K562 (cell line): ENCODE results near the gene P2RX3. TPM values are rescaled to one million over a fixed set of nuclear protein-coding genes. Genes with fewer than 3 reads are reported as not detected.

Experiments used
- ATAC-seq: fragments of 200-7000 bp; cut with Tn5 transposase; 3 replicates; pipeline ENCODE4 v1.9.1; 2020; ENCODE audit warnings: moderate library complexity
- BruUV-seq: library from RNA; stranded (reverse); fragments of 400-500 nt; replicated peaks from 2 replicates; lab custom pipeline; 2021; lab: Mats Ljungman, UMichigan
- CTCF ChIA-PET: fragments of 300-600 bp; formaldehyde crosslinking; extraction: SDS; loops from one replicate; lab custom pipeline; 2021; ENCODE audit warnings: low intra/inter-chr PET ratio; lab: Yijun Ruan, JAX
- POLR2A ChIA-PET: fragments of 300-600, 350-650 bp; sonication (Branson Sonifier 250); formaldehyde crosslinking; extraction: SDS; loops from one replicate; lab custom pipeline; 2021; ENCODE audit warnings: antibody characterized with exemption, inconsistent platforms; lab: Yijun Ruan, JAX
- DNase-seq, 4 experiments: peaks; one replicate each; pipeline versions ENCODE4 v3.0.0 to v3.0.0-alpha.2; 2011 to 2018; ENCODE audit warnings: low spot score in 3 of 4, mixed read lengths in 3 of 4; ENCODE audit errors: extremely low read depth in 1 of 4
- FAIRE-seq: peaks from 2 replicates; lab custom pipeline; 2011; peaks lifted over from hg19 to GRCh38; lab: Jason Lieb, UNC
- H2AFZ ChIP-seq: 2 replicates; pipeline ENCODE4 v1.6.0; 2011; ENCODE audit warnings: low read depth, low read length, control low read depth, inconsistent platforms
- H3K27ac ChIP-seq: fragments of 200-600 bp; 3 replicates; pipeline ENCODE4 v1.8.0; 2011; ENCODE audit warnings: low read depth, mild to moderate bottlenecking, control low read depth, inconsistent platforms, low read length, moderate library complexity, mixed read lengths; ENCODE audit errors: extremely low read depth
- H3K27me3 ChIP-seq, 2 experiments: fragments of 300-600 bp in 1 of 2; 2 replicates in 1 of 2; 3 replicates in 1 of 2; pipeline versions ENCODE4 v1.6.0 to v1.8.0; 2011; ENCODE audit warnings: inconsistent platforms in 2 of 2, low read length in 2 of 2, mild to moderate bottlenecking in 1 of 2, mixed read lengths in 1 of 2, moderate library complexity in 1 of 2; ENCODE audit not compliant: control insufficient read depth in 2 of 2, insufficient read depth in 2 of 2
- H3K36me3 ChIP-seq: fragments of 300-600 bp; 3 replicates; pipeline ENCODE4 v1.8.0; 2011; ENCODE audit warnings: mild to moderate bottlenecking, low read length, inconsistent platforms; ENCODE audit not compliant: control insufficient read depth, insufficient read depth
- H3K4me1 ChIP-seq, 2 experiments: fragments of 200-600 bp in 1 of 2; replicated peaks in 1 of 2; 2 replicates in 1 of 2; 3 replicates in 1 of 2; pipeline versions ENCODE4 v1.5.1 to v1.8.0; 2011; ENCODE audit warnings: inconsistent platforms in 2 of 2, low read length in 2 of 2, mild to moderate bottlenecking in 1 of 2, mixed read lengths in 1 of 2, moderate library complexity in 1 of 2; ENCODE audit not compliant: control insufficient read depth in 2 of 2, insufficient read depth in 2 of 2
- H3K4me2 ChIP-seq: 2 replicates; pipeline ENCODE4 v1.6.1; 2011; ENCODE audit warnings: low read length, control low read depth, inconsistent platforms, mixed read lengths; ENCODE audit not compliant: insufficient read depth
- H3K4me3 ChIP-seq: fragments of 200-600 bp; sonication (generic), shearing (Covaris generic); 2 replicates; pipeline ENCODE4 v1.5.1; 2016; ENCODE audit warnings: control low read depth, inconsistent platforms
- H3K79me2 ChIP-seq: fragments of 200-600 bp; 3 replicates; pipeline ENCODE4 v1.8.0; 2011; ENCODE audit warnings: low read length, inconsistent platforms; ENCODE audit not compliant: control insufficient read depth, insufficient read depth
- H3K9ac ChIP-seq, 2 experiments: 2 replicates each; pipeline versions ENCODE4 v1.6.0 to v1.6.1; 2011; ENCODE audit warnings: low read depth in 2 of 2, low read length in 2 of 2, control low read depth in 1 of 2, inconsistent platforms in 1 of 2, mild to moderate bottlenecking in 1 of 2, mixed read lengths in 1 of 2; ENCODE audit not compliant: insufficient read depth in 1 of 2
- H3K9me1 ChIP-seq: one replicate; pipeline ENCODE4 v1.6.0; 2011; ENCODE audit warnings: inconsistent platforms, mild to moderate bottlenecking, low read length, moderate library complexity; ENCODE audit not compliant: control insufficient read depth, insufficient read depth
- H3K9me3 ChIP-seq: replicated peaks from 2 replicates; pipeline ENCODE4 v1.5.1; 2011; ENCODE audit warnings: low read depth, low read length, inconsistent platforms; ENCODE audit not compliant: control insufficient read depth, insufficient read depth
- H4K20me1 ChIP-seq: replicated peaks from 2 replicates; pipeline ENCODE4 v1.6.1; 2011; ENCODE audit warnings: low read length, inconsistent platforms, mixed read lengths; ENCODE audit not compliant: control insufficient read depth, insufficient read depth
- CCNT2 ChIP-seq: IDR thresholded peaks from 2 replicates; pipeline ENCODE4 v1.6.1; 2011; ENCODE audit warnings: borderline replicate concordance, low read depth, mild to moderate bottlenecking, moderate library complexity, mixed read lengths, low read length; ENCODE audit not compliant: insufficient read length; ENCODE audit errors: extremely low read depth
- HIVEP1 ChIP-seq: fragments of 250-450 bp; sonication (Bioruptor Pico); IDR thresholded peaks from 2 replicates; pipeline ENCODE4 v1.4.0; 2020; ENCODE audit warnings: mild to moderate bottlenecking
- MIER1 ChIP-seq: fragments of 450-650 bp; IDR thresholded peaks from 2 replicates; pipeline ENCODE4 v1.6.1; 2016; ENCODE audit warnings: antibody characterized with exemption, mild to moderate bottlenecking, low read depth
- NUFIP1 ChIP-seq: fragments of 450-650 bp; IDR thresholded peaks from 2 replicates; pipeline ENCODE4 v1.6.1; 2018; ENCODE audit not compliant: partially characterized antibody
- PHTF2 ChIP-seq: fragments of 250-450 bp; sonication (Bioruptor Pico); IDR thresholded peaks from 2 replicates; pipeline ENCODE4 v1.5.0; 2021; ENCODE audit warnings: mild to moderate bottlenecking
- POLR2AphosphoS5 ChIP-seq: IDR thresholded peaks from 2 replicates; pipeline ENCODE4 v1.6.1; 2011; ENCODE audit warnings: mild to moderate bottlenecking, low read depth, low read length, moderate library complexity; ENCODE audit not compliant: control insufficient read depth, insufficient read depth
- POLR3G ChIP-seq: IDR thresholded peaks from 2 replicates; pipeline ENCODE4 v1.6.1; 2011; ENCODE audit not compliant: insufficient read length, insufficient replicate concordance; ENCODE audit errors: extremely low read depth
- SLC30A9 ChIP-seq: fragments of 250-450 bp; sonication (Bioruptor Pico); IDR thresholded peaks from 2 replicates; pipeline ENCODE4 v1.8.0; 2022; ENCODE audit warnings: mild to moderate bottlenecking, moderate library complexity
- SP1 ChIP-seq: sonication (generic); formaldehyde crosslinking; IDR thresholded peaks from 2 replicates; pipeline ENCODE4 v1.8.1; 2022; ENCODE audit warnings: mild to moderate bottlenecking, missing genetic modification reagents
- STAG1 ChIP-seq: sonication (generic); formaldehyde crosslinking; IDR thresholded peaks from 2 replicates; pipeline ENCODE4 v1.5.0; 2020; ENCODE audit warnings: missing genetic modification reagents, borderline replicate concordance
- ZKSCAN8 ChIP-seq: fragments of 200-800 bp; sonication (Bioruptor generic); IDR thresholded peaks from 2 replicates; pipeline ENCODE4 v1.6.1; 2016; ENCODE audit warnings: missing genetic modification characterization, missing compliant biosample characterization
- ZNF583 ChIP-seq: fragments of 250-450 bp; sonication (Bioruptor Pico); IDR thresholded peaks from 2 replicates; pipeline ENCODE4 v1.4.0; 2020
- ZNF584 ChIP-seq: fragments of 200-800 bp; sonication (Bioruptor generic); IDR thresholded peaks from 2 replicates; pipeline ENCODE4 v1.6.1; 2016; ENCODE audit warnings: low read depth, mild to moderate bottlenecking, missing genetic modification characterization, missing compliant biosample characterization
- ZNF699 ChIP-seq: fragments of 250-450 bp; sonication (Bioruptor Pico); IDR thresholded peaks from 2 replicates; pipeline ENCODE4 v1.8.0; 2021; ENCODE audit warnings: mild to moderate bottlenecking, moderate library complexity; ENCODE audit not compliant: insufficient replicate concordance
- WGBS: fragments of 100-300 bp; shearing (Covaris generic); methylation state at CpG from one replicate; pipeline ENCODE4 v1.1.6; 2016; ENCODE audit warnings: low coverage, mixed read lengths; ENCODE audit not compliant: insufficient coverage; ENCODE audit errors: missing lambda C conversion rate; 5-methylcytosine and 5-hydroxymethylcytosine counted together
- in situ Hi-C: fragments of 300-500 bp; cut with MboI; formaldehyde crosslinking; loops from 4 replicates; pipeline ENCODE4 v1.15.0; 2018; ENCODE audit warnings: inconsistent platforms, mixed read lengths
- intact Hi-C: fragments of 100-400 bp; cut with micrococcal nuclease; formaldehyde crosslinking; loops from 2 replicates; pipeline ENCODE4 v1.14.2; 2022
- polyA plus RNA-seq, 8 experiments: library from polyadenylated mRNA; depleted of rRNA in 4 of 8; stranded (reverse) in 5 of 8; unstranded in 3 of 8; fragments of >200 nt; fragmentation: Nextera tagmentation in 2 of 8; fragmentation: Illumina TruSeq in 1 of 8; extraction: Ambion mirVana in 2 of 8; extraction: Trizol in 1 of 8; gene quantifications; 2 replicates each; pipeline versions ENCODE4 v1.2.1 to v1.2.3, GENCODE V29; 2011 to 2014; ENCODE audit warnings: inconsistent platforms in 1 of 8, missing spikeins in 1 of 8
- total RNA-seq, 7 experiments: library from RNA; depleted of rRNA in 6 of 7; stranded (reverse); fragments of >200 nt in 6 of 7; fragmentation: Illumina TruSeq in 2 of 7; extraction: Trizol in 2 of 7; gene quantifications; 2 replicates each; pipeline versions ENCODE4 v1.2.1 to v1.2.3, GENCODE V29; 2011 to 2021; ENCODE audit warnings: low replicate concordance in 1 of 7
- TF ChIP-seq, protein P1 (sequence below): IDR thresholded peaks from 2 replicates; pipeline ENCODE4 v1.6.1; 2012; ENCODE audit warnings: low read depth, low read length, improper control_type of control experiment, borderline replicate concordance
- TF ChIP-seq, protein P2 (sequence below): fragments of 250-450 bp; sonication (Bioruptor Pico); IDR thresholded peaks from 2 replicates; pipeline ENCODE4 v1.9.0; 2021; ENCODE audit warnings: mild to moderate bottlenecking

Gene P2RX3
- total and polyA plus RNA-seq, 9 of the 15 experiments (the other 6 are each of a cell fraction or from before 2014, with no cell fraction given) = not detected

DNA sequence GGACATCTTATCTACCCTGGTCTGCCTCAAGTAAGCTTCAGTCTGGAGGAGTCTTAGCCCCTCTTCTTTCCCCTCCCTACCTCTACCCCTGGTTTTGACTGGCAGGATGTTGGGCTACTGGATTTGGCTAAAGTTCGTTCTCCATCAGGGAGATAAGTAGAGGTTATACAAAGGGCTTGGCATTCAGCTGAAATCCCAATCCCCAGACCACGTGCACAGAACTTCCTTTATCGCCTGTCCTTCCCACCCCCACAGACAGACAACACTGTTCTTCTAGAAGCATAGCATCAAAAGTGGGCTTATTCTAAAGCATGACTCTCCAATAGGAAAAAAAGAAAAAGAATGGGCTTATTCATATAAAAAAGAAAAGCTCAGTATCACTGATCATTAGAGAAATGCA, 35.0 kb downstream of the P2RX3 start:
- H3K36me3 ChIP-seq = no peaks in the 10 kb centered on the region
- no peaks in the 10 kb centered on the region for H4K20me1 ChIP-seq
- no peak overlapping the region for H2AFZ ChIP-seq
- H3K9me3 ChIP-seq = no peaks in the 10 kb centered on the region
- no peaks in the 10 kb centered on the region for H3K9me1 ChIP-seq
- no peak overlapping the region for H3K27ac ChIP-seq
- in situ Hi-C loops = no loop called here
- no peak overlapping the region for H3K4me2 ChIP-seq
- CTCF ChIA-PET = no interaction called here
- DNase-seq (no peak), FAIRE-seq (no peak)
- no TSS peak for BruUV-seq
- 9% methylated on average over 3 of the region's 3 CpGs for WGBS
- H3K4me1 ChIP-seq = peaks cover 8 to 16% of the 10 kb centered on the region in 2 experiments; a peak in 4 of 5 replicates
- peaks cover 6 to 7% of the 10 kb centered on the region in 2 experiments; a peak in 1 of 5 replicates for H3K27me3 ChIP-seq
- TF ChIP-seq HIVEP1 (CRISPR knock-in tag) (no peak), PHTF2 (no peak), CCNT2 (no peak), POLR2AphosphoS5 (no peak), ZNF583 (no peak), ZNF584 (CRISPR knock-in tag) (no peak), POLR3G (no peak), STAG1 (CRISPR knock-in tag) (no peak), ZKSCAN8 (no peak), ZNF699 (CRISPR knock-in tag) (no peak), SLC30A9 (CRISPR knock-in tag) (no peak), SP1 (CRISPR knock-in tag) (no peak), NUFIP1 (no peak), MIER1 (no peak)
- TF ChIP-seq, protein P1, sequence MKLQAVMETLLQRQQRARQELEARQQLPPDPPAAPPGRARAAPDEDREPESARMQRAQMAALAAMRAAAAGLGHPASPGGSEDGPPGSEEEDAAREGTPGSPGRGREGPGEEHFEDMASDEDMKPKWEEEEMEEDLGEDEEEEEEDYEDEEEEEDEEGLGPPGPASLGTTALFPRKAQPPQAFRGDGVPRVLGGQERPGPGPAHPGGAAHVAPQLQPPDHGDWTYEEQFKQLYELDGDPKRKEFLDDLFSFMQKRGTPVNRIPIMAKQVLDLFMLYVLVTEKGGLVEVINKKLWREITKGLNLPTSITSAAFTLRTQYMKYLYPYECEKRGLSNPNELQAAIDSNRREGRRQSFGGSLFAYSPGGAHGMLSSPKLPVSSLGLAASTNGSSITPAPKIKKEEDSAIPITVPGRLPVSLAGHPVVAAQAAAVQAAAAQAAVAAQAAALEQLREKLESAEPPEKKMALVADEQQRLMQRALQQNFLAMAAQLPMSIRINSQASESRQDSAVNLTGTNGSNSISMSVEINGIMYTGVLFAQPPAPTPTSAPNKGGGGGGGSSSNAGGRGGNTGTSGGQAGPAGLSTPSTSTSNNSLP = no peak
- TF ChIP-seq, protein P2, sequence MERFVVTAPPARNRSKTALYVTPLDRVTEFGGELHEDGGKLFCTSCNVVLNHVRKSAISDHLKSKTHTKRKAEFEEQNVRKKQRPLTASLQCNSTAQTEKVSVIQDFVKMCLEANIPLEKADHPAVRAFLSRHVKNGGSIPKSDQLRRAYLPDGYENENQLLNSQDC (CRISPR knock-in tag) = no peak
- TF ChIP-seq, all 486 proteins: peak for 0
- POLR2A ChIA-PET = interaction anchor here (1.1 to 2.0 kb wide), 3 partner anchors 10 to 16 kb away, joined by 3 to 5 read pairs (median 3); no protein-coding TSS in a partner anchor
- Histone ChIP-seq H3K79me2 (no peaks in the 10 kb centered on the region), H3K4me3 (no peak overlapping the region), H3K9ac (no peak overlapping the region)
- intact Hi-C loops = no loop called here
- ATAC-seq = no peak
